PC-3 (cell line): ENCODE measurements around the gene ALKBH1. TPM values are rescaled to one million over a fixed set of nuclear protein-coding genes. Genes with fewer than 3 reads are reported as not detected.
"Not testable (repeated sequence)": the region's sequence is repeated elsewhere in the genome, so short reads cannot be mapped to it uniquely, and the experiment has no call there.

ENCODE experiments used
- ATAC-seq: fragments of 200-7000 bp; cut with Tn5 transposase; 2 replicates; pipeline ENCODE4 v1.9.1; 2020; ENCODE audit warnings: mild to moderate bottlenecking, moderate library complexity
- BruUV-seq: library from RNA; stranded (reverse); fragments of 400-500 nt; replicated peaks from 2 replicates; lab custom pipeline; 2021; lab: Mats Ljungman, UMichigan
- CTCF ChIA-PET: fragments of 300-600 bp; sonication (Branson Sonifier 250); formaldehyde crosslinking; loops from one replicate; lab custom pipeline; 2022; ENCODE audit warnings: antibody characterized with exemption; lab: Charles Lee
- POLR2A ChIA-PET: fragments of 300-600 bp; sonication (Branson Sonifier 250); formaldehyde crosslinking; loops from one replicate; lab custom pipeline; 2022; ENCODE audit warnings: antibody characterized with exemption; ENCODE audit not compliant: unreplicated experiment; lab: Charles Lee
- DNase-seq: peaks from one replicate; pipeline ENCODE4 v3.0.0-alpha.2; 2015
- H2AFZ ChIP-seq: fragments of 300-600 bp; sonication (generic); 2 replicates; pipeline ENCODE4 v1.6.0; 2016; ENCODE audit warnings: antibody characterized with exemption, low read length
- H3F3A ChIP-seq: fragments of 300-600 bp; sonication (generic); one replicate; pipeline ENCODE4 v1.6.0; 2017; ENCODE audit warnings: antibody characterized with exemption, low read length, control low read depth, mild to moderate bottlenecking; ENCODE audit not compliant: unreplicated experiment
- H3K27ac ChIP-seq: fragments of 300-600 bp; sonication (generic); 2 replicates; pipeline ENCODE4 v1.5.1; 2016; ENCODE audit warnings: mild to moderate bottlenecking, low read length
- H3K27me3 ChIP-seq: fragments of 300-600 bp; sonication (generic); 2 replicates; pipeline ENCODE4 v1.6.1; 2016; ENCODE audit warnings: low read length, mixed read lengths
- H3K36me3 ChIP-seq: fragments of 300-600 bp; sonication (generic); 2 replicates; pipeline ENCODE4 v1.6.1; 2016; ENCODE audit warnings: low read depth, mixed run types, low read length, mixed read lengths
- H3K4me1 ChIP-seq: fragments of 300-600 bp; sonication (generic); 2 replicates; pipeline ENCODE4 v1.5.1; 2016; ENCODE audit warnings: low read length; ENCODE audit not compliant: insufficient read depth
- H3K4me2 ChIP-seq: fragments of 300-600 bp; sonication (generic); 2 replicates; pipeline ENCODE4 v1.6.0; 2016; ENCODE audit warnings: low read length
- H3K4me3 ChIP-seq: fragments of 300-600 bp; sonication (generic); 2 replicates; pipeline ENCODE4 v1.5.1; 2016; ENCODE audit warnings: mild to moderate bottlenecking, low read length, mixed read lengths
- H3K79me2 ChIP-seq: fragments of 300-600 bp; sonication (generic); 2 replicates; pipeline ENCODE4 v1.6.1; 2017; ENCODE audit warnings: low read length, mixed read lengths
- H3K9ac ChIP-seq: fragments of 300-600 bp; sonication (generic); 2 replicates; pipeline ENCODE4 v1.6.0; 2016; ENCODE audit warnings: mild to moderate bottlenecking, low read length
- H3K9me2 ChIP-seq: fragments of 300-600 bp; sonication (generic); replicated peaks from 2 replicates; pipeline ENCODE4 v1.6.1; 2016; ENCODE audit warnings: mixed run types, low read length, mixed read lengths
- H3K9me3 ChIP-seq: fragments of 300-600 bp; sonication (generic); 2 replicates; pipeline ENCODE4 v1.6.1; 2016; ENCODE audit warnings: low read length, mixed read lengths
- H4K20me1 ChIP-seq: fragments of 300-600 bp; sonication (generic); 2 replicates; pipeline ENCODE4 v1.6.1; 2016; ENCODE audit warnings: low read length, mixed read lengths
- CTCF ChIP-seq: fragments of 300-600 bp; sonication (generic); conservative IDR thresholded peaks from 2 replicates; pipeline ENCODE4 v1.5.1; 2017; ENCODE audit warnings: antibody characterized with exemption, low read depth, mild to moderate bottlenecking, low read length
- EZH2 ChIP-seq: fragments of 300-600 bp; sonication (generic); IDR thresholded peaks from one replicate; pipeline ENCODE4 v1.6.1; 2017; ENCODE audit warnings: antibody characterized with exemption, mild to moderate bottlenecking, low read length; ENCODE audit not compliant: unreplicated experiment
- EZH2phosphoT487 ChIP-seq: fragments of 300-600 bp; sonication (generic); IDR thresholded peaks from 2 replicates; pipeline ENCODE4 v1.6.1; 2018; ENCODE audit warnings: mild to moderate bottlenecking, antibody characterized with exemption, low read length, borderline replicate concordance
- intact Hi-C: fragments of 100-400 bp; cut with micrococcal nuclease; formaldehyde crosslinking; loops from 2 replicates; pipeline ENCODE4 v1.9.0; 2023
- total RNA-seq: library from RNA; depleted of rRNA; stranded (reverse); fragments of >200 nt; gene quantifications from 2 replicates; pipeline ENCODE4 v1.2.3, GENCODE V29; 2014

Gene ALKBH1
- total RNA-seq, 1 experiment from 2014 or later, result 9.7 TPM

DNA sequence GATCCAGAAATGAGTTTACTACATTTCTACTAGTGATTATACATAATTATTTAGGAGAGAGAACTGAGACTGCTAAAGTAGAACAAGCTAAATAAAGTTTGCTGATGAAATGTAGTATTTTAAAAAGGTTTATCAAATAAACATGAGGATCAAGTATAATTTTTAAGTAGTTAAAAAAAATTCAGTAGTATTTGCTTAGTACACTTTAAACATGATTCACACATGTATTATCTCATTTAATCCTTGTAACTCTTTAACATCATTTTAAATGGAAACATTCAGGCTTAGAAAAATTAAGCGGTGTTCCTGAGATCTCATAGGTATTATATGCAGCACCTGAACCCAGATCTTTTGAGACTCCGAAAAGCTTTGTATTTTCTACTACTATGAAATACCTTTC, 44.4 kb upstream of the ALKBH1 start:
- ATAC-seq (no peak), DNase-seq (no peak)
- Histone ChIP-seq H3K36me3 (peaks cover 31% of the 10 kb centered on the region), H3K27me3 (no peaks in the 10 kb centered on the region), H4K20me1 (no peaks in the 10 kb centered on the region), H2AFZ (no peak overlapping the region), H3K9me3 (no peaks in the 10 kb centered on the region), H3K9ac (no peak overlapping the region), H3F3A (no peaks in the 10 kb centered on the region), H3K4me1 (no peaks in the 10 kb centered on the region), H3K79me2 (peaks cover 37% of the 10 kb centered on the region), H3K4me3 (no peak overlapping the region), H3K9me2 (no peaks in the 10 kb centered on the region), H3K27ac (no peak overlapping the region), H3K4me2 (no peak overlapping the region)
- CTCF ChIA-PET, result no interaction called here
- POLR2A ChIA-PET, result no interaction called here
- BruUV-seq, result no TSS peak
- TF ChIP-seq EZH2phosphoT487, result no peak
- TF ChIP-seq CTCF, result no peak
- TF ChIP-seq EZH2, result no peak
- intact Hi-C loops, result no loop called here

DNA sequence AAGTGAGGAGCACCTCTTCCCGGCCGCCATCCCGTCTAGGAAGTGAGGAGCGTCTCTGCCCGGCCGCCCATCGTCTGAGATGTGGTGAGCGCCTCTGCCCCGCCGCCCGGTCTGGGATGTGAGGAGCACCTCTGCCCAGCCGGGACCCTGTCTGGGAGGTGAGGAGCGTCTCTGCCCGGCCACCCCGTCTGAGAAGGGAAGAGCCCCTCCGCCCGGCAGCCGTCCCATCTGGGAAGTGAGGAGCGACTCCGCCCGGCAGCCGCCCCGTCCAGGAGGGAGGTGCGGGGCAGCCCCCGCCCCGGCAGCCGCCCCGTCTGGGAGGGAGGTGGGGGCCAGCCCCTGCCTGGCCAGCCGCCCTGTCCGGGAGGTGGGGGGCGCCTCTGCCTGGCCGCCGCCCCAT, 39.6 kb upstream of the ALKBH1 start:
- ATAC-seq, H4K20me1 ChIP-seq, H3K4me2 ChIP-seq, H3K27me3 ChIP-seq, H3K9me2 ChIP-seq, DNase-seq, H3K9me3 ChIP-seq, H3K9ac ChIP-seq, intact Hi-C loops, BruUV-seq, POLR2A ChIA-PET, H3F3A ChIP-seq, CTCF ChIA-PET, H2AFZ ChIP-seq, H3K27ac ChIP-seq, H3K4me1 ChIP-seq, H3K4me3 ChIP-seq: not testable (repeated sequence)
- Histone ChIP-seq H3K36me3 (peaks cover 43% of the 10 kb centered on the region), H3K79me2 (peaks cover 23% of the 10 kb centered on the region)

GRCh38 chr14:77746064-77746702, 38.4 kb upstream of the ALKBH1 start:
- ATAC-seq, result peak; percentile 18; the same call in 1 of the 2 replicates
- no peak for DNase-seq
- Histone ChIP-seq H3K27me3 (no peaks in the 10 kb centered on the region), H4K20me1 (no peaks in the 10 kb centered on the region), H3K9me3 (no peaks in the 10 kb centered on the region), H3K9ac (no peak overlapping the region), H3K4me3 (no peak overlapping the region), H3F3A (no peaks in the 10 kb centered on the region), H3K36me3 (peaks cover 45% of the 10 kb centered on the region), H3K4me1 (no peaks in the 10 kb centered on the region), H3K9me2 (no peaks in the 10 kb centered on the region), H3K27ac (no peak overlapping the region), H3K4me2 (no peak overlapping the region), H2AFZ (no peak overlapping the region), H3K79me2 (peaks cover 19% of the 10 kb centered on the region)
- intact Hi-C loops, result no loop called here
- BruUV-seq, result no TSS peak
- no peak for TF ChIP-seq EZH2phosphoT487
- POLR2A ChIA-PET, result no interaction called here
- CTCF ChIA-PET, result no interaction called here

DNA sequence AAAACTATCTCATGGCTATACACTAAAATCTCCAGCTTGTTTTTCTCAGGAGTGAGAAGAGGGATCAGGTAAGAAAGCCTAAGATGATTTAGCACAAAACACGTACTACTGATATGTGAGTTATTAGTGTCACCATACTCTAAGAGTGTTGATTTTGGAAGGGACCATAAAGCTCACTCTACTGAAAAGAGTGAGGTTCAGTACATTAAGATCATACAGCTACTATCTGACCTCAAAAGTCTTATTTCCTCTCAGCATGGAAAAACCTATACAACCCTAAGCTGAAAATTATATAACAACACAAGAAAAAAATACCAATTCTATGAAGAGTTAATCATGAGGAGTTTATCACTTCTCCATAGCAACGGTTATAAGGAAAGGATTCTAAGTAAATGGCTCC, 33.6 kb upstream of the ALKBH1 start:
- Histone ChIP-seq H3K27ac (no peak overlapping the region), H3K79me2 (peaks cover 23% of the 10 kb centered on the region), H3K4me2 (no peak overlapping the region), H3K36me3 (peaks cover 54% of the 10 kb centered on the region), H4K20me1 (no peaks in the 10 kb centered on the region), H3K4me1 (no peaks in the 10 kb centered on the region), H3K27me3 (no peaks in the 10 kb centered on the region), H3K9me2 (no peaks in the 10 kb centered on the region), H3K9ac (no peak overlapping the region), H3K9me3 (no peaks in the 10 kb centered on the region), H3F3A (no peaks in the 10 kb centered on the region), H2AFZ (no peak overlapping the region), H3K4me3 (no peak overlapping the region)
- DNase-seq, result no peak
- intact Hi-C loops, result no loop called here
- ChIA-PET CTCF (no interaction called here), POLR2A (no interaction called here)
- BruUV-seq, result no TSS peak
- no peak for ATAC-seq
- TF ChIP-seq EZH2phosphoT487 (no peak), CTCF (no peak), EZH2 (no peak)
